Measurements from ENCODE around the gene CLDN22. TPM values are rescaled to one million over a fixed set of nuclear protein-coding genes. Genes with fewer than 3 reads are reported as not detected.

The CLDN22 gene
- total and polyA plus RNA-seq, 10 of the 15 experiments (the other 5 are each of a cell fraction or from before 2014, with no cell fraction given), result not detected

DNA sequence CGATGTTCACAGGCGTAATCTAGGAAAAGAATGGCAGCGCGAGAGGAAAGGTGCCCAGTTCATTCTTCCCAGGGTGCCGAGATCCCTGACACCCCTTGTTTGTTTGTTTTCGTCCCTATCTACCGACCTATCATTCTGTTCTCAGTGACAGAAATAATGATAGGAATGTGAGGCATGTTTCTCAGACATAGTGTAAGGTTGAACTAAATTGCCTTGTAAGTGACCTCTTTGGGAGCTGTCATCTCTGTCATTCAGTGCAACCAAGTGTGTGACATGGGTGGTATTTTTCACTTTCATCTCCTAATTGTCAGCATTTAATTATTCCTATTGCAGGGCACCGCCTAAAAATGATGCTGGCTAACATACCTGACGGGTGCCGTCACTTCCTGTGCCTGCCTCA, 24.4 kb downstream of the CLDN22 start:
- POLR2A ChIA-PET, result no interaction called here
- no peak for ATAC-seq
- no peak for TF ChIP-seq KLF5 (IDR thresholded peaks at IDR 0.05; ENCODE audit: partially characterized antibody)
- no peak for TF ChIP-seq ZNF207 (IDR thresholded peaks at IDR 0.05; ENCODE audit: borderline replicate concordance)
- TF ChIP-seq, protein P1, sequence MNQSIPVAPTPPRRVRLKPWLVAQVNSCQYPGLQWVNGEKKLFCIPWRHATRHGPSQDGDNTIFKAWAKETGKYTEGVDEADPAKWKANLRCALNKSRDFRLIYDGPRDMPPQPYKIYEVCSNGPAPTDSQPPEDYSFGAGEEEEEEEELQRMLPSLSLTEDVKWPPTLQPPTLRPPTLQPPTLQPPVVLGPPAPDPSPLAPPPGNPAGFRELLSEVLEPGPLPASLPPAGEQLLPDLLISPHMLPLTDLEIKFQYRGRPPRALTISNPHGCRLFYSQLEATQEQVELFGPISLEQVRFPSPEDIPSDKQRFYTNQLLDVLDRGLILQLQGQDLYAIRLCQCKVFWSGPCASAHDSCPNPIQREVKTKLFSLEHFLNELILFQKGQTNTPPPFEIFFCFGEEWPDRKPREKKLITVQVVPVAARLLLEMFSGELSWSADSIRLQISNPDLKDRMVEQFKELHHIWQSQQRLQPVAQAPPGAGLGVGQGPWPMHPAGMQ (IDR thresholded peaks at IDR 0.05; ENCODE audit: borderline replicate concordance), result no peak
- TF ChIP-seq YBX1 (IDR thresholded peaks at IDR 0.05), result no peak
- no peak for TF ChIP-seq EZH2 (IDR thresholded peaks at IDR 0.05; ENCODE audit: borderline replicate concordance, control insufficient read depth, low read depth, low read length)
- no peak for TF ChIP-seq CHD4 (IDR thresholded peaks at IDR 0.05)
- no peak for TF ChIP-seq SIN3A (IDR thresholded peaks at IDR 0.05; ENCODE audit: low read depth, low read length)
- TF ChIP-seq KDM1A (IDR thresholded peaks at IDR 0.05; ENCODE audit: borderline replicate concordance), result no peak
- TF ChIP-seq TARDBP (IDR thresholded peaks at IDR 0.05; ENCODE audit: borderline replicate concordance), result no peak
- no peak for TF ChIP-seq SUPT20H (IDR thresholded peaks at IDR 0.05; ENCODE audit: borderline replicate concordance, control insufficient read depth, low read depth, low read length)
- no peak for TF ChIP-seq RAD21 (IDR thresholded peaks at IDR 0.05; ENCODE audit: insufficient read depth, low read depth, low read length)
- no peak for TF ChIP-seq BMI1 (IDR thresholded peaks at IDR 0.05; ENCODE audit: borderline replicate concordance)
- Histone ChIP-seq H3K4me1 (ENCODE audit: control insufficient read depth, insufficient read depth, low read length) (no peaks in the 10 kb centered on the region), H2AFZ (ENCODE audit: control insufficient read depth, low read depth, low read length) (no peak overlapping the region), H3K36me3 (ENCODE audit: control insufficient read depth in 2 of 2, insufficient read depth in 2 of 2, low read length in 1 of 2) (no peaks in the 10 kb centered on the region), H3K4me2 (ENCODE audit: control insufficient read depth, insufficient read depth) (no peak overlapping the region), H3K9ac (ENCODE audit: control insufficient read depth, insufficient read depth, low read length) (no peak overlapping the region), H3K27me3 (replicated peaks in 1 of 2; ENCODE audit: control insufficient read depth in 2 of 2, insufficient read depth in 2 of 2, low read length in 1 of 2) (no peaks in the 10 kb centered on the region), H3K79me2 (ENCODE audit: control insufficient read depth, insufficient read depth, low read length) (no peaks in the 10 kb centered on the region), H4K20me1 (ENCODE audit: control insufficient read depth, insufficient read depth) (no peaks in the 10 kb centered on the region), H3K9me3 (replicated peaks; ENCODE audit: control insufficient read depth, insufficient read depth, low read length) (no peaks in the 10 kb centered on the region), H3K27ac (ENCODE audit: control insufficient read depth, insufficient read depth) (no peak overlapping the region), H3K4me3 (no peak overlapping the region)
- SMC1A ChIA-PET (ENCODE audit: uncharacterized antibody, unreplicated experiment), result no interaction called here
- CTCF ChIA-PET, result no interaction called here
- in situ Hi-C loops (cut with MboI) (no loop called here), intact Hi-C loops (cut with micrococcal nuclease; ENCODE audit: unreplicated experiment) (no loop called here)
- RAD21 ChIA-PET (ENCODE audit: unreplicated experiment), result no interaction called here
- WGBS (ENCODE audit: insufficient coverage, insufficient replicate concordance, low lambda C conversion rate, missing lambda C conversion rate), result 70% methylated on average over 10 of the region's 10 CpGs
- no peak for DNase-seq (ENCODE audit: low read depth, low spot score)
- no peak for FAIRE-seq
- BruUV-seq (replicated peaks), result no TSS peak

Data from GM12878 (cell line).